GM12872 (cell line): Measurements from ENCODE around the gene HEXD.

Experiments used
- TF ChIP-seq, protein P1 (sequence below): IDR thresholded peaks from 3 replicates; pipeline ENCODE4 v1.5.1; 2011; ENCODE audit warnings: low read depth, mild to moderate bottlenecking, low read length, moderate library complexity; ENCODE audit not compliant: insufficient read depth

Gene HEXD

DNA sequence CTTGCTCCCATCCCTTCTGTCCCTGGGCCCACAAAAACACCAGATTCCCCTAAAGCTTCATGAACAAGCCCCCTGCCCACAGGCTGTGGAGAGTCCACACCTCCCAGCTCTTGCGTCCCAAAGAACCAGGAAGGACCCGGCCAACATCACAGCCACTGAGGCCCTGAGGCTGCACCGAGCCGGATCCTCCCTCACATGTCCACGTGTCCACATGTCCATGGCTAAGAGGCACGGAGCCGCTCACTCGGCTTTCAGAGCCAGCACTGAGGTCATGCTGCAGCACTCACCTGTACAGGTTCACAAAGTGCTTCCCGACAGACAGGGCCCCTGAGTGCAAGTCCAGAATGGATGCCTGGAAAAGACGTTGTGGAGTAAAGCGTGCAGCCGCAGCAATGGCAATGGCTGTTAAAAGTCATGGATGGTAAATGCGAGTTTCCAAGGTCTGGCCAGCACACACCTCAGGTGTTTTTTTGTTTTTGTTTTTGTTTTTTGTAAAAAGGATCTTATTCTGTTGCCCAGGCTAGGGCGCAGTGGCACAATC, 11.9 kb upstream of the HEXD start:
- TF ChIP-seq, protein P1, sequence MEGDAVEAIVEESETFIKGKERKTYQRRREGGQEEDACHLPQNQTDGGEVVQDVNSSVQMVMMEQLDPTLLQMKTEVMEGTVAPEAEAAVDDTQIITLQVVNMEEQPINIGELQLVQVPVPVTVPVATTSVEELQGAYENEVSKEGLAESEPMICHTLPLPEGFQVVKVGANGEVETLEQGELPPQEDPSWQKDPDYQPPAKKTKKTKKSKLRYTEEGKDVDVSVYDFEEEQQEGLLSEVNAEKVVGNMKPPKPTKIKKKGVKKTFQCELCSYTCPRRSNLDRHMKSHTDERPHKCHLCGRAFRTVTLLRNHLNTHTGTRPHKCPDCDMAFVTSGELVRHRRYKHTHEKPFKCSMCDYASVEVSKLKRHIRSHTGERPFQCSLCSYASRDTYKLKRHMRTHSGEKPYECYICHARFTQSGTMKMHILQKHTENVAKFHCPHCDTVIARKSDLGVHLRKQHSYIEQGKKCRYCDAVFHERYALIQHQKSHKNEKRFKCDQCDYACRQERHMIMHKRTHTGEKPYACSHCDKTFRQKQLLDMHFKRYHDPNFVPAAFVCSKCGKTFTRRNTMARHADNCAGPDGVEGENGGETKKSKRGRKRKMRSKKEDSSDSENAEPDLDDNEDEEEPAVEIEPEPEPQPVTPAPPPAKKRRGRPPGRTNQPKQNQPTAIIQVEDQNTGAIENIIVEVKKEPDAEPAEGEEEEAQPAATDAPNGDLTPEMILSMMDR = no peak

DNA sequence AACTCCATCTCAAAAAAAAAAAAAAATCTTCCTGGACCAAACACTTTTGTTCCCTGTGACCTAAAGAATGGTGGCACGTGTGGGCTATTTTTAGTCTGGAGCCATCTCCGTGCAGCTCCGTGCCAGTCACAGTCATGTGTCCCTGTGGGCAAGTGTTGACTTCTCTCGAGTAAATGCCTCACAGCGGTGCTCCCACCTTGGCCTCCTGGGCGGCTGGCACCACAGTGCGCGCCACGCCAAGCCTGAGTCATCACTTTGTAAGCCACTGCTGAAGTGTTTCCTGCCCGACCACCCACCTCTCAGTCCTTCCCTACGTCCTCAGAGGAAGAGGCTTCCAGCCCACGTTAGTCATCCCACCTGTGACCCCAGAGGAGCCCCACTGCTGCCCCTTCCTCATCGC, 10.9 kb upstream of the HEXD start:
- TF ChIP-seq, protein P1 = no peak

DNA sequence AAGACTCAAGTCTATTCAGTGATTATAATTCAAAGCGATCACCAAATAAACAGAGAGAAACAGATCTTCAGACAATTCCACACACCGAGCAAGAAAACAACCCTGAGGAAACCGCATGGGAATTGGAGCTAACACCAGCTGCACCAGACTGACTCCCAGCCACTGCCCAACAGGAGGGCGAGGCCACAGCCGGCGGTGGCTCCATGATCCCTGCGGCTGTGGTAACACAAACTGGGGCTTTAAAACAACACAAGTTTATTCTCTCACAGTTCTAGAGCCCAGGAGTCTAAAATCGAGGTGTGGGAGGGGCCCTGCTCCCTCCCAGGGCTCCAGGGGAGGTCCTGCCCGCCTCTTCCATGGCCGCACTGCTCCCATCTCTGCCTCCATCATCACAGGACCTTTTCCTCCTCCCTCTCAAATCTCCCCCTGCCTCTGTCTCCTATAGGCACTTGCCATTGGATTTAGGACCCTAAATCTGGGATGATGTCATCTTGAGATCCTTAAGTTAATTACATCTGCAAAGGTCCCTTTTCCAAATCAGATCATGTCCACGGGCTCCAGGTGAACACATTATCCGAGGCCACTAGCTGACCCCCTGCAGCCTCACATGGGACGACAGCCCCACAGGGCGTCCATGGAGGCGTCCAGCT, 9.7 kb upstream of the HEXD start:
- TF ChIP-seq, protein P1 = no peak

DNA sequence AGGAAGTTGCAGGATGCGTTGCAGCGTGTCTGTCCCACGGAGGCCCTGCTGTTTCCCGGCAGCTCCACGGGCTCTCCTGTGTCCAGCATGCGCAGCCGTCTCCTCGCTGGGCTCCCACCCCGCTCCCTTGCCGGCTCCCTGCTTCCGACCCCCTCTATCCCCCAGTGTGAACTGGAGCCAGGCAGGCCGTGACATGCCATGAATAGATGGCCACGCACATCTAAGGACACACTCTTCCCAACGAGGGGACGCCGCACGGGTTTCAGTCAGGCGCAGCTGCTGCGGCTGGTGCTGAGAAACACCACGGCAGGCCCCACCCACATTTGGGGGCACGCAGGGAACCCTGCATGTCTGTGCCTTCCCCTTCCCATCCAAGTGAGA, 9.2 kb upstream of the HEXD start:
- TF ChIP-seq, protein P1 = no peak

DNA sequence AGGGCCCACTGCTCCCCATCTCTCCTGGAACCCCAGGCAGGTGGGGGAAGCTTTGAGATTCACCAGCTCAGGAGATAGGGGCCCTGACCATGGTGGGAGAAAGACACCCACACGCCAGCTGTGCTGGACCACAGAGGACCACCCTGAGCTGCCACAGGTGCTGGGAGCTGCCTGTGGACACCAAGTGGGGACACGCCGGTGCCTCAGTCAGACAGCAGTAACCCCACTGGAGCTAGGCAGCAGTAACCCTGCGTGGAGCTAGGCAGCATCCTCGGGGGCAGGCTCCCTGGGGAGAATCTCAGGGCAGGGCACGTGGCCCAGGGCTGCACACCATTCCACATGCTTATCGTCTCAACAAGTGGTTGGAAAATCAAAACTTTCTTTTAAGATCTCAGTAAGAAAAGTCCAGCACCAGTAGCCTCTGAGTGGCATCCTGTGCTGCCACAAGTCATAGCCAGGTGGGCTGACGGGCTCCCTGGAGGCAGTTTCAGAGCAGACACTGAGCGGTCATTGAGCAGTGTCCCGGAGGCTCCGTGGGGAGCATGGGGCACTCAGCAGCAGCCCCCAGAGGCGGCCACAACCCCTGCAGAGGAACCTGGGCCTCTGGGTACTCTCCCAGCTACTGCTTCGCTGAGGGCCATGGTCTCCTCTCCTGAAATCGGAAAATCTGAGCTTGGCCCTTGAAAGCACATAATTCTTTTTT, 8.0 kb upstream of the HEXD start:
- TF ChIP-seq, protein P1 = no peak

DNA sequence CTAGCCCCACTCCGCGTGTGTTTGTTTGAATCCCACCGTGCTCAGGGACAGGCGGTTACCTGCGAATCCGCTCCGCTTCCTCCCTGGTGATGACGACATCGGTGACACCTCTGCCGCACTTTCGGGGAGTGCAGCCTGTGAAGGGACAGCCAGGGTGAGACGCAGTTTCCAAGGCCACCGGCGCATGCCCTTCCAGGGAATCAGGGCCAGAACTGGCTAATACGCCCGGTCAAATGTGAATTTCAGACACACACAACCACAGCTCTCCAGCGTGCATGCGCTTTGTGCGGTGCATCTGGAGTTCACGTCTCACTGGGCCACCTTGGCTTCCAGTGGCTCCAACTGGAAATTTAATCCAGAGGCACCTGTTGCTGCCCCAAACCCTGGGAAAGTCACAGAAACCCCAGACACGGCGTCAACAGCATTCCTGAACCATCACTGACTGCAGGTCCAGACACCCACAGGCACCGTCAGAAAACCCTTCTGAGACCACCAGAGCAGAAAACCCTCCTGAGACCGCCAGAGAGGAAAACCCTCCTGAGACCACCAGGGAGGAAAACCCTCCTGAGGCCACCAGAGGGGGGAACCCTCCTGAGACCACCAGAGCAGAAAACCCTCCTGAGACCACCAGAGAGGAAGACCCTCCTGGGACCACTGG, 6.6 kb upstream of the HEXD start:
- TF ChIP-seq, protein P1 = no peak

DNA sequence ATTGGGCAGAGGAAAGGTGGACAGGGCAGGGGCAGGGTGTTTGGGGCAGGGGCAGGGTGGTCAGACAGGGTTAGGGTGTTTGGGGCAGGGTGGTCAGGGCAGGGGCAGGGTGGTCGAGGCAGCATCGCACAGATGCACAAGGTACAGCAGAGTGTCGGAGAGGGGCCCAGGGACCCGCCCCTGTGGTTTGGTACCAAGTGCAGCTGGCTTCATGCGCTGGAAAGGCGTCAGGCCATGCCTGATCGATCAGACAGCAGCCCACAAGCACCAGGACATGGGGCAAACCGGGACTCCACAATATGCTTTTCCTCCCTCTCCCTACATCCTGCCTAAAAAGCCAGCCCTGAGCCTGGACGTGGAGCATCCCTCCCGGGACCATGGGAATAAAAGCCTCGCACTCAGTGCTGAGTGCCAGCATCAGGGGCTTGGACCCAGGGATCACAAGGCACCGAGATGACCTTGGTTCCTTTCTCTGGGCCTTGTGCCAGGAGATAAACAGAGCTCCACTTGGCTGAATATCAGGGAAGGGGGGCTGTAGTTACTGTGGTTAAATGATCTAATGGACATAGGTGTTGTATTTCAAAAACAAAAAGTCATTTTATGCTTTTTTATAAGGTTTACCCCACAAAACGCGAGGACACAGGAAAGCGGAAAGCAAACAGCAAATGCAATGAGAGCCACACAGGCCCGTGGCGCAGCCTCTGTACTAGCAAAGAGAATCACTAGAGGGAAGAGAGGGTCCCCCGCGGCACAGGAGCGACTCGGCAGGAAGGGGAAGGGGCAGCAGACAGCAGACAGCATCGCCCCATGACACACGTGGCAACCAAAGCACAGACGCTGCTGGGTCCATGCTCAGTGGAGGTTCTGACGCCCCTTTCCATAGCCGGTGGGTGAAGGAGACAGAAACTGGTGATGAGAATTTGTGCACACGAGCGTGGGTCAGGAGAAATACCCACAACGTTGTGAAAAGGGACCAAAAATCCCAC, 5.3 kb upstream of the HEXD start:
- TF ChIP-seq, protein P1 = no peak
